Endodermal cell (in vitro differentiated cells): ENCODE data around the gene APPBP2. TPM values are rescaled to one million over a fixed set of nuclear protein-coding genes. Genes with fewer than 3 reads are reported as not detected.

Experiments used
- DNase-seq: peaks from one replicate; pipeline ENCODE4 v3.0.0-alpha.2; 2017
- H3K27ac ChIP-seq: 2 replicates; pipeline ENCODE4 v1.5.1; 2013; ENCODE audit warnings: mild to moderate bottlenecking, low read depth, low read length, moderate library complexity
- H3K27me3 ChIP-seq: 2 replicates; pipeline ENCODE4 v1.6.1; 2013; ENCODE audit warnings: mild to moderate bottlenecking, low read length, moderate library complexity; ENCODE audit not compliant: insufficient read depth, control insufficient read depth, poor library complexity, severe bottlenecking
- H3K36me3 ChIP-seq: 2 replicates; pipeline ENCODE4 v1.7.0; 2013; ENCODE audit warnings: mild to moderate bottlenecking, low read length, moderate library complexity; ENCODE audit not compliant: control insufficient read depth, insufficient read depth
- H3K4me1 ChIP-seq: one replicate; pipeline ENCODE4 v1.7.0; 2013; ENCODE audit warnings: low read length; ENCODE audit not compliant: control insufficient read depth, insufficient read depth
- H3K4me3 ChIP-seq: 2 replicates; pipeline ENCODE4 v1.5.1; 2013; ENCODE audit warnings: mild to moderate bottlenecking, low read length, moderate library complexity
- H3K9ac ChIP-seq: 2 replicates; pipeline ENCODE4 v1.6.1; 2013; ENCODE audit warnings: mild to moderate bottlenecking, low read length, moderate library complexity; ENCODE audit not compliant: poor library complexity, severe bottlenecking; ENCODE audit errors: extremely low read depth
- H3K9me3 ChIP-seq: 2 replicates; pipeline ENCODE4 v1.6.1; 2013; ENCODE audit warnings: mild to moderate bottlenecking, low read length, moderate library complexity; ENCODE audit not compliant: control insufficient read depth
- H3K27ac Mint-ChIP-seq: 2 replicates; pipeline ENCODE4 v1.8.0; 2020; ENCODE audit warnings: mixed read lengths
- H3K27me3 Mint-ChIP-seq: 2 replicates; pipeline ENCODE4 v1.8.0; 2021; ENCODE audit warnings: mild to moderate bottlenecking, mixed read lengths; ENCODE audit not compliant: insufficient read depth
- H3K36me3 Mint-ChIP-seq: 2 replicates; pipeline ENCODE4 v1.8.0; 2020; ENCODE audit warnings: low read depth, mixed read lengths
- H3K4me1 Mint-ChIP-seq: 2 replicates; pipeline ENCODE4 v1.8.0; 2020; ENCODE audit warnings: mixed read lengths
- H3K4me3 Mint-ChIP-seq: 2 replicates; pipeline ENCODE4 v1.8.0; 2020; ENCODE audit warnings: mild to moderate bottlenecking, moderate library complexity, mixed read lengths
- H3K9me3 Mint-ChIP-seq: 2 replicates; pipeline ENCODE4 v1.8.0; 2020; ENCODE audit warnings: mild to moderate bottlenecking, mixed read lengths
- WGBS, 2 experiments: methylation state at CpG; one replicate each; pipeline versions ENCODE4 v1.1.5 to v1.1.7; 2013; ENCODE audit warnings: missing lambda C conversion rate in 2 of 2, mixed read lengths in 1 of 2; ENCODE audit not compliant: insufficient coverage in 1 of 2, insufficient read length in 1 of 2; 5-methylcytosine and 5-hydroxymethylcytosine counted together
- total RNA-seq, 2 donors: library from RNA; stranded (reverse); fragmentation: NEBNext Ultra II Directional in 1 of 2; extraction: Animal tissue kit (Norgen Biotek cat#: 25700) in 1 of 2; gene quantifications; 2 replicates in 1 of 2; 3 replicates in 1 of 2; pipeline ENCODE4 v1.2.1, GENCODE V29; 2021
- TF ChIP-seq, protein P1 (sequence below): fragments of 200-600 bp; sonication (generic); conservative IDR thresholded peaks from 2 replicates; pipeline ENCODE4 v1.5.0; 2021; ENCODE audit warnings: antibody characterized with exemption, mild to moderate bottlenecking

Gene APPBP2
- total RNA-seq, 2 donors from 2014 or later, result 25.3 to 28.1 TPM

DNA sequence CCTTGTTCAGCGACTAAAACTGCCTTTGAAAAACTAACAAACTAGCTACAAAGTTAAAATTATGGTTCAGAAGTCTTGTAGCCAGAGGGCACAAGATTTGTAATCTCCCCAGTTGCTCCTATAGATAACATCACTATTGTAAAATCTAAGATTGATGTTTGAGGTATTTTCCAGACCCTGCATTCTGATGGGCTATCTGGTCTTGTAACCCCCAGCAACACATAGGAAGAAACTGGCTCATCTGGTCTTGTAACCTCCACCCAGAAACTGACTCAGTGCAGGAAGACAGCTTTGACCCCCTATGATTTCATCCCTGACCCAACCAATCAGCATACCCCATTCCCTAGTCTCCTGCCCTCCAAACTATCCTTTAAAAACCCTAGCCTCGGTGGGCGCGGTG, 116.0 kb downstream of the APPBP2 start:
- Mint-ChIP-seq H3K9me3 (peaks cover 9% of the 10 kb centered on the region), H3K36me3 (no peaks in the 10 kb centered on the region), H3K4me3 (no peak overlapping the region), H3K27me3 (no peaks in the 10 kb centered on the region), H3K4me1 (no peaks in the 10 kb centered on the region), H3K27ac (no peak overlapping the region)
- no peaks in the 10 kb centered on the region for H3K9me3 ChIP-seq
- H3K9ac ChIP-seq, result no peak overlapping the region
- no peak overlapping the region for H3K27ac ChIP-seq
- H3K27me3 ChIP-seq, result no peaks in the 10 kb centered on the region
- TF ChIP-seq, protein P1, sequence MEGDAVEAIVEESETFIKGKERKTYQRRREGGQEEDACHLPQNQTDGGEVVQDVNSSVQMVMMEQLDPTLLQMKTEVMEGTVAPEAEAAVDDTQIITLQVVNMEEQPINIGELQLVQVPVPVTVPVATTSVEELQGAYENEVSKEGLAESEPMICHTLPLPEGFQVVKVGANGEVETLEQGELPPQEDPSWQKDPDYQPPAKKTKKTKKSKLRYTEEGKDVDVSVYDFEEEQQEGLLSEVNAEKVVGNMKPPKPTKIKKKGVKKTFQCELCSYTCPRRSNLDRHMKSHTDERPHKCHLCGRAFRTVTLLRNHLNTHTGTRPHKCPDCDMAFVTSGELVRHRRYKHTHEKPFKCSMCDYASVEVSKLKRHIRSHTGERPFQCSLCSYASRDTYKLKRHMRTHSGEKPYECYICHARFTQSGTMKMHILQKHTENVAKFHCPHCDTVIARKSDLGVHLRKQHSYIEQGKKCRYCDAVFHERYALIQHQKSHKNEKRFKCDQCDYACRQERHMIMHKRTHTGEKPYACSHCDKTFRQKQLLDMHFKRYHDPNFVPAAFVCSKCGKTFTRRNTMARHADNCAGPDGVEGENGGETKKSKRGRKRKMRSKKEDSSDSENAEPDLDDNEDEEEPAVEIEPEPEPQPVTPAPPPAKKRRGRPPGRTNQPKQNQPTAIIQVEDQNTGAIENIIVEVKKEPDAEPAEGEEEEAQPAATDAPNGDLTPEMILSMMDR, result no peak
- no peak for DNase-seq
- no peaks in the 10 kb centered on the region for H3K36me3 ChIP-seq
- no peak overlapping the region for H3K4me3 ChIP-seq
- 80 to 86% methylated on average over 2 to 4 of the region's 4 CpGs for WGBS, 2 experiments
- H3K4me1 ChIP-seq, result no peaks in the 10 kb centered on the region

DNA sequence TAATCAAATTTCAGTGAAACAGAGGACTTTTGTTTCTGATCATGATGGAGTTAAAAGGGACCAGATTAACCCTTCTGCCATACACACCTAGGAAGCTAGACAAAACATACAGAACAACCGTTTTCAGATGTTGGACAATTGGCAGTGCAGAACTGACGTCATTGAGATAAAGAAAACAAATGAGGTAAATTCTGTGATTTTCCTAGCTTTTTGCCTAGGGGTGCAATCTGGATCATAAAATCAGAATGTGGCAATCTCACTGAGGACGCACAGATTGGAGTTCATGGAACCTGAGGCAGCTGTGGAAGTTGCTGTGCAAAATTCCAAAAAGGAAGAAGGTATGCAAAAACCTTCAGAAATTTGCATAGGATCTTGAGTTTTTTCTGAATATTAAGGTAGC, 119.2 kb downstream of the APPBP2 start:
- WGBS, 2 experiments, result 88 to 92% methylated on average over 2 to 3 of the region's 3 CpGs
- no peak overlapping the region for H3K27ac Mint-ChIP-seq
- H3K36me3 ChIP-seq, result no peaks in the 10 kb centered on the region
- H3K4me1 Mint-ChIP-seq, result no peaks in the 10 kb centered on the region
- H3K4me3 Mint-ChIP-seq, result no peak overlapping the region
- H3K27ac ChIP-seq, result no peak overlapping the region
- H3K9me3 ChIP-seq, result no peaks in the 10 kb centered on the region
- no peak for DNase-seq
- TF ChIP-seq, protein P1, result no peak
- H3K36me3 Mint-ChIP-seq, result no peaks in the 10 kb centered on the region
- no peak overlapping the region for H3K9ac ChIP-seq
- H3K9me3 Mint-ChIP-seq, result peaks cover 9% of the 10 kb centered on the region
- no peak overlapping the region for H3K4me3 ChIP-seq
- H3K27me3 ChIP-seq, result no peaks in the 10 kb centered on the region
- no peaks in the 10 kb centered on the region for H3K27me3 Mint-ChIP-seq
- H3K4me1 ChIP-seq, result no peaks in the 10 kb centered on the region

DNA sequence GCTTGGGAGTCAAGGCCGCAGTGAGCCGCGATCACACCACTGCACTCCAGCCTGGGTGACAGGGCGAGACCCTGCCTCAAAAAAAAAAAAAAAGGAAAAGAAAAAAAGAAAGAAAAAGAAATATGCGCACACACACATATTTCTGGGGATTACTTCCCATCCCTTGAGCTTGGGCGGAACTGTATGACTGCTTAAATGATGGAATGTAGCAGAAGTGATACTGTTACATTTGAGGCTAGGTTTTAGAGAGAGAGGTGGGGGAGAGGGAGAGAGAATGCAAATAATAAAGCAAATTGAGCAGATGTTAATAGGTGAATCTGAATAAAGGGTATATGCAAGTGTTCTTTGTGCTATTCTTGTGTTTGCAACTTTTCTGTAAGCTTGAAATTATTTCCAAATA, 122.1 kb downstream of the APPBP2 start:
- Mint-ChIP-seq H3K4me3 (no peak overlapping the region), H3K9me3 (no peaks in the 10 kb centered on the region), H3K4me1 (no peaks in the 10 kb centered on the region), H3K27ac (no peak overlapping the region), H3K36me3 (no peaks in the 10 kb centered on the region), H3K27me3 (no peaks in the 10 kb centered on the region)
- Histone ChIP-seq H3K27ac (no peak overlapping the region), H3K4me1 (no peaks in the 10 kb centered on the region), H3K9ac (no peak overlapping the region), H3K9me3 (no peaks in the 10 kb centered on the region), H3K27me3 (no peaks in the 10 kb centered on the region), H3K36me3 (no peaks in the 10 kb centered on the region), H3K4me3 (no peak overlapping the region)
- no peak for DNase-seq
- WGBS, 2 experiments, result 88 to 97% methylated on average over 5 of the region's 6 CpGs
- TF ChIP-seq, protein P1, result no peak
